Measurements from ENCODE around the gene IL22.

IL22 gene

DNA sequence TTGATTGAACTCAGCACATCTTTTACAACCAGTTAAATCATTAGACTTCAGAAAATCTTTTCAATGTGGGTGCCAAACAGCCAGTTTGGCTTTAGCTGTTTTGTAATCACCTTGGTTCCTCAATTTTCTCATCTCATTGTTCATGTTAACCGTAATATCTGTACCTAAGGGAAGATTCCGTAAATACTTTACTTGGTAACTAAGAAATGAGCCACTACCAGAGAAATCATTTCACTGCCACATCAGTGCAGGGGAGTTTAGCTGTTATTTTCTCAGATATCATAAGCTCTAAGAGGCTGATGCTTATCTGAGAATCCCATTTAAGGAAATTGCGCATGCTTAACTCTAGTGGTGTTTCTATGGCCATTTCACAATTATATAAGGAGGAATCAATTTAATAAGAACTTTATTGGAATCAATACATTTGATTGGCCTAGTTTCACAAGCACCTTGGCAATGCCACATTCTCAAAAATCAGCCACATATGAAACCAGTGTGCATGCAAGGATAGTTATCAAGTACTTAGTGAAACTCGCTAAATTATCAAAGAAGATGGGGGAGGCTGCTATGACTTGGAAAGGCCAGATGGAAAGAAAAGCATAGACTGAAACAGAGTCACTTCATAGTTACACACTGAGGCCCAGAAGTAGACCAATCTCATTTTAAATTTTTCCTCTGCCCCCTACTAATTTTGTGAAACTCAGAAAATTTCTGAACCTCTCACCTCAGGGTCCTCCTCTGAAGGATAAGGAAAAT, 28.1 kb upstream of the IL22 start:
- no peaks in the 10 kb centered on the region for H3K9me3 Mint-ChIP-seq
- H3K36me3 Mint-ChIP-seq (ENCODE audit: low read depth): no peaks in the 10 kb centered on the region
- no peak overlapping the region for H3K4me3 Mint-ChIP-seq
- peaks cover 25% of the 10 kb centered on the region for H3K4me1 Mint-ChIP-seq
- no peak for DNase-seq
- H3K27me3 Mint-ChIP-seq (ENCODE audit: low read depth, poor library complexity): peaks cover 6% of the 10 kb centered on the region
- no peak overlapping the region for H3K27ac Mint-ChIP-seq
- TF ChIP-seq, protein P1, sequence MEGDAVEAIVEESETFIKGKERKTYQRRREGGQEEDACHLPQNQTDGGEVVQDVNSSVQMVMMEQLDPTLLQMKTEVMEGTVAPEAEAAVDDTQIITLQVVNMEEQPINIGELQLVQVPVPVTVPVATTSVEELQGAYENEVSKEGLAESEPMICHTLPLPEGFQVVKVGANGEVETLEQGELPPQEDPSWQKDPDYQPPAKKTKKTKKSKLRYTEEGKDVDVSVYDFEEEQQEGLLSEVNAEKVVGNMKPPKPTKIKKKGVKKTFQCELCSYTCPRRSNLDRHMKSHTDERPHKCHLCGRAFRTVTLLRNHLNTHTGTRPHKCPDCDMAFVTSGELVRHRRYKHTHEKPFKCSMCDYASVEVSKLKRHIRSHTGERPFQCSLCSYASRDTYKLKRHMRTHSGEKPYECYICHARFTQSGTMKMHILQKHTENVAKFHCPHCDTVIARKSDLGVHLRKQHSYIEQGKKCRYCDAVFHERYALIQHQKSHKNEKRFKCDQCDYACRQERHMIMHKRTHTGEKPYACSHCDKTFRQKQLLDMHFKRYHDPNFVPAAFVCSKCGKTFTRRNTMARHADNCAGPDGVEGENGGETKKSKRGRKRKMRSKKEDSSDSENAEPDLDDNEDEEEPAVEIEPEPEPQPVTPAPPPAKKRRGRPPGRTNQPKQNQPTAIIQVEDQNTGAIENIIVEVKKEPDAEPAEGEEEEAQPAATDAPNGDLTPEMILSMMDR (IDR thresholded peaks at IDR 0.05): no peak

DNA sequence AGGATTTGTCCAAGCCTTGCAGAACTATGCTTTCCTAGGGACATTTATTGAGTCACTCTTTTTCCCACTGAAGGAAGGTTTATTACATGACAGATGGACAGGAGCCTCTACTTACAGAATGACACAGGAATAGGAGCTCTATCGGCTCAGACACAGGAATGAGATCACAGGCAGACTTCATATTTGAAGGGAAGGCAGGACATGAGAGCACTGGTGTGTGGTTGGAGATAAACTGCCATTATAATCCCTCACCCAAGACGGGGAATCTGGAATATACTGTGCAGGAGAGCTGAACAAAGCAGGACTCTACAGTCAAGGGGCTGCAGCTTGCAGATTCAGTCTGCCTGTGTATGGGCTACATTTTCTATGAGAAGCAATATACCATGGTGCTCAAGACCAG, 26.8 kb upstream of the IL22 start:
- no peak overlapping the region for H3K4me3 Mint-ChIP-seq
- peaks cover 25% of the 10 kb centered on the region for H3K4me1 Mint-ChIP-seq
- DNase-seq: no peak
- no peaks in the 10 kb centered on the region for H3K9me3 Mint-ChIP-seq
- no peaks in the 10 kb centered on the region for H3K36me3 Mint-ChIP-seq (ENCODE audit: low read depth)
- H3K27ac Mint-ChIP-seq: no peak overlapping the region
- peaks cover 6% of the 10 kb centered on the region for H3K27me3 Mint-ChIP-seq (ENCODE audit: low read depth, poor library complexity)
- TF ChIP-seq, protein P1 (IDR thresholded peaks at IDR 0.05): no peak

DNA sequence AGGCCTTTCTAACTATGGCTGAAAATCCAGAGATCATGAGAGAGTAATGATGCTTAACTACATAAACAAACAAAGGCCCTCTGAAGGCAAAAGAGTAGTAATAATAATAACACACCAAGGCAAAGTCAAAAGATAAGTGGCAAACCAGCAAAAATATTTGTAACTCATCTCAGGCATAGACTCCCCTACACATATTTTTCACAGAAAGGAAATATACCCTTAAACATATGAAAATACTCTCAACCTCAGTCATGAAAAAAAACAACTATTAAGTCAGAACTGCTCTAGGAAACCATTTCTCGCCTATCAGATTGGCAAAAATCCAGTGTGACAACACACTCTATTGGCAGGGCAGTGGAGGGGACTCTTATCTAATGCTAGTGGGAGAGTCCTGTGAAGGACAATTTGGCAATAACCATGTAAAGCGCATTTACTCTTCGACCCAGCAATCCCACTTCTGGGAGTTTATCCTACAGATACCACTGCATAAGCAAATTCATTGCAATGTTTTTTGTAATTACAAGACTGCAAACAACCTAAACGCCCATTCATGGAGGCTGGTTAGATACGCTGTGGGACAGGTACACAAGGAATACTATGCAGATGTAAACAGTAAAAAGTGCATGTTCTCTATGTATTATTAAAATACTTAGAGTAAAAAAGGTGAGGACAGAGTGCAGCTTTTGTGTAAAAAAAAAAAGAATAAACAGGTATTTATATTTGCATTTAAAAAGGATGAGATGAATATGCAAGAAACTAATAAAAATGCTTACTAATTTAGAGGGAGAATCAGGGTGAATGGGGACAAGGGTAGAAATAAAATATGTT, 26.0 kb upstream of the IL22 start:
- no peak for DNase-seq
- peaks cover 25% of the 10 kb centered on the region for H3K4me1 Mint-ChIP-seq
- TF ChIP-seq, protein P1 (IDR thresholded peaks at IDR 0.05): no peak
- no peaks in the 10 kb centered on the region for H3K9me3 Mint-ChIP-seq
- H3K36me3 Mint-ChIP-seq (ENCODE audit: low read depth): no peaks in the 10 kb centered on the region
- H3K27me3 Mint-ChIP-seq (ENCODE audit: low read depth, poor library complexity): peaks cover 6% of the 10 kb centered on the region
- H3K27ac Mint-ChIP-seq: no peak overlapping the region
- no peak overlapping the region for H3K4me3 Mint-ChIP-seq

DNA sequence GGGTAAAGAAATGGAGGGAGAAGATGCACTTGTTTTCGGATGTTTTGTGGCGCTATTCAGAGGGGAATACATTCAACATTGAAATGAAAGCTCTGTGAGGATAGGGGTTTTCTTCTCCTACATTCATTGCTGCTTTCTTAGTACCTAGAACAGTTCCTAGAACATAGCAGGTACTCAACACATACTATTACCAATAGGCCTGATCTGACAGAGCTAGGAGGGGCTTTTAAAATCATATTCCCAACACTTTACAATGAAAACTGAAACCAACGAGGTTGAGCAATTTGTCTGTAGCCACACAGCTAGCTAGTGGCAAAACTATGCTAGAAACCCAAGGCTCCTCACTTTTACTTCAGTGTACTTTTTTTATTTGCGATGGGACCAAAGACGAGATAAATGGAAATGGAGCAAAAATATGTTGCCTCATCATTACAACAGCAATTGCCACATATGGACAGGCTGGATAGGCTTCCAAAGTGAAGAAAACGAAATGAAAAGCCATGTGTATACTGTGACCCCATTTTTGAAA, 23.1 kb upstream of the IL22 start:
- Mint-ChIP-seq H3K4me3 (no peak overlapping the region), H3K4me1 (peaks cover 28% of the 10 kb centered on the region), H3K27me3 (ENCODE audit: low read depth, poor library complexity) (peaks cover 6% of the 10 kb centered on the region), H3K27ac (no peak overlapping the region), H3K36me3 (ENCODE audit: low read depth) (no peaks in the 10 kb centered on the region), H3K9me3 (no peaks in the 10 kb centered on the region)
- no peak for DNase-seq
- TF ChIP-seq, protein P1 (IDR thresholded peaks at IDR 0.05): no peak

DNA sequence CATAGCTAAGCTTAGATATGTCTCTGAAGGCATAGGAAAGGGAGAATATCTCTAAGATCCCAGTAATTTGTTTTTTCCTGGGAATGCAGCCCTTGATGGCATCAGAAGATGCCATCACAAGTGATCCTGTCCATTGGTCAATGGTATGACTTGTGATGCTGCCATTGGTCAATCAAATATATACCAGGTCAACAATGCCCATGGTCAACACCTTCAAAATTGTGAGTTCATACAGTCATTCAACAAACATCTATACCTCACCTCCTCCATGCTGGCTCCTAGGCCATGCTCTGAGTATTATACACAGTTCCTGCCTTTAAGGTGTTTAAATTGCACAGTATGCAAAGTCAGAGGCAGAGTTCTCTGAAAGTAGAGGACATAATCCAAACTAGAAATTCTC, 19.3 kb upstream of the IL22 start:
- H3K4me3 Mint-ChIP-seq: no peak overlapping the region
- H3K27ac Mint-ChIP-seq: no peak overlapping the region
- H3K36me3 Mint-ChIP-seq (ENCODE audit: low read depth): no peaks in the 10 kb centered on the region
- no peaks in the 10 kb centered on the region for H3K9me3 Mint-ChIP-seq
- H3K27me3 Mint-ChIP-seq (ENCODE audit: low read depth, poor library complexity): peaks cover 8% of the 10 kb centered on the region
- H3K4me1 Mint-ChIP-seq: peaks cover 33% of the 10 kb centered on the region
- TF ChIP-seq, protein P1 (IDR thresholded peaks at IDR 0.05): no peak
- no peak for DNase-seq

Data from nephron progenitor cell (in vitro differentiated cells).